B cell (primary cell): Measurements from ENCODE around the gene GLCCI1.

Experiments used
- CTCF ChIP-seq: fragments of 200-600 bp; IDR thresholded peaks from one replicate; pipeline ENCODE4 v1.8.0; 2022; ENCODE audit warnings: antibody characterized with exemption, mild to moderate bottlenecking
- EZH2 ChIP-seq: IDR thresholded peaks from 2 replicates; pipeline ENCODE4 v1.6.1; 2012; ENCODE audit warnings: borderline replicate concordance, low read depth, mild to moderate bottlenecking, moderate library complexity, low read length; ENCODE audit not compliant: insufficient read depth, poor library complexity, severe bottlenecking

GRCh38 chr7:8058852-8059251, 90.3 kb downstream of the GLCCI1 start:
- TF ChIP-seq EZH2: no peak
- no peak for TF ChIP-seq CTCF
